GM12873 (cell line): ENCODE data around the gene GNAO1.
A peak's percentile ranks its signal among the peaks of the same experiment; 100 is the strongest.

Experiments used
- TF ChIP-seq, protein P1 (sequence below): IDR thresholded peaks from 2 replicates; pipeline ENCODE4 v1.5.1; 2012; ENCODE audit warnings: low read depth, mild to moderate bottlenecking, moderate library complexity, low read length, control low read depth; ENCODE audit not compliant: insufficient read depth; ENCODE audit errors: missing control alignments

Gene GNAO1

DNA sequence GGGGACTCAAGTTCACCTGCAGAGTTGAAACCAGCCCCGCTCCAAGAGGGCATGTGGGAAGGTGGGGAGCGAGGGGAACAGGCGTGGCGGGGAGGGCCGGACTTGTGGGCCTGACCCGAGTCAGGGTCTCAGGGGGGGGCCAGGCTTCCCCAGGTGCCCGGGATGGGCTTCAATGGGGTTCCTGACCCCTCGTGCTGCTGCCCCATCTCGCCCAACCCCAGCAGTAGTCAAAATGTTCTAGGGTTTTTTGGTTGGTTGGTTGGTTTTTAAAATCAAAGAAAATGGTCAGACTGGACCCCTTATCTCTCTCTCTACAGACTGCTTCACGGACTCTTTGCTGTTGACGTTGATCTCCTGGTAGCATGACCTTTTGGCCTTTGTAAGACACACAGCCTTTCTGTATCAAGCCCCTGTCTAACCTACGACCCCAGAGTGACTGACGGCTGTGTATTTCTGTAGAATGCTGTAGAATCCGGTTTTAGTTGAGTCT lies 164.5 kb downstream of the GNAO1 start:
- TF ChIP-seq, protein P1, sequence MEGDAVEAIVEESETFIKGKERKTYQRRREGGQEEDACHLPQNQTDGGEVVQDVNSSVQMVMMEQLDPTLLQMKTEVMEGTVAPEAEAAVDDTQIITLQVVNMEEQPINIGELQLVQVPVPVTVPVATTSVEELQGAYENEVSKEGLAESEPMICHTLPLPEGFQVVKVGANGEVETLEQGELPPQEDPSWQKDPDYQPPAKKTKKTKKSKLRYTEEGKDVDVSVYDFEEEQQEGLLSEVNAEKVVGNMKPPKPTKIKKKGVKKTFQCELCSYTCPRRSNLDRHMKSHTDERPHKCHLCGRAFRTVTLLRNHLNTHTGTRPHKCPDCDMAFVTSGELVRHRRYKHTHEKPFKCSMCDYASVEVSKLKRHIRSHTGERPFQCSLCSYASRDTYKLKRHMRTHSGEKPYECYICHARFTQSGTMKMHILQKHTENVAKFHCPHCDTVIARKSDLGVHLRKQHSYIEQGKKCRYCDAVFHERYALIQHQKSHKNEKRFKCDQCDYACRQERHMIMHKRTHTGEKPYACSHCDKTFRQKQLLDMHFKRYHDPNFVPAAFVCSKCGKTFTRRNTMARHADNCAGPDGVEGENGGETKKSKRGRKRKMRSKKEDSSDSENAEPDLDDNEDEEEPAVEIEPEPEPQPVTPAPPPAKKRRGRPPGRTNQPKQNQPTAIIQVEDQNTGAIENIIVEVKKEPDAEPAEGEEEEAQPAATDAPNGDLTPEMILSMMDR: no peak

DNA sequence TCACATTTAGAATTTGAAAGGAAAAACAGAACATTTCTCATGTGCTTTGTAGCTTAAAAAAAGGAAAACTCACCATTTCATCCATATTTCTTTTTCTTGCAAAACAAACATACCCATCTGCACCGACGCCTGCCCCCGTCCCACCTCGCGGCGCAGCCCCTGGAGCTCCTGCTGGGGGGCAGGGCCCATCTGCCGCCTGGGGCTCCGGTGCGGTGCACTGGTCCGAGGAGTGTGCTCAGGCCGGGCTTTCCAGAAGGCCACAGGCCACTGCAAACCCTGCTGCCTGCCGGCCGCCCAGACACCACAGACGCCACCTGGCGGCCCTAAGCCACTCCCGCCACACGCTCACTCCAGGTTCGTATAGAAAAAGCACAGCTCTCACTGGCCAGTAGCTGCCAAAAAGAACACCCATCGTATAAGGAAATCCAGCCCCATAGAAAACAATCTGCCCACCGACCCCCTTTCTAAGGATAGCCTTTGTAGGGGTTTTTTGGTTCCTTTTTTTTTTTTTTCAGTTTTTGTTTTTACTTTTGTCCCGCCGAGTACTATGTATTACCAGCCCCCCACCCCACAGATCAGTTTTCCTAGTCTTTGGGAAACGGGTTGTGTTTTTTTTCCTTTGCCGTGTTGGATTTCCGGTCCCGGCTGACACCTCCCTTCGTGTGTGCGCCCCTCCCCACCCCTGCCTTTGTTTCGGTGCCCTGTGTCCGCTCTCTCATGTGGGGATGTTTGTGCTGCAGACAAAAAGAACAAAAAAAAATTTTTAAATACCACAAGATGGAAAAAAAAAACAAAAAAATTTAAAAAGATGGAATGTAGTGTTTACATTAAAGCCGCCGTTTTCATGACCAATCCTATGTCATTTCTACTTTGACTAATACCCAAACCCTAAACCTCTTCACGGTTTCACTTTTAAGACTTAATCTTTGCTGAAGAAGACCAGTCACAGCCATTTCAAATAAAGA lies 165.3 kb downstream of the GNAO1 start:
- TF ChIP-seq, protein P1: peak; percentile 88

DNA sequence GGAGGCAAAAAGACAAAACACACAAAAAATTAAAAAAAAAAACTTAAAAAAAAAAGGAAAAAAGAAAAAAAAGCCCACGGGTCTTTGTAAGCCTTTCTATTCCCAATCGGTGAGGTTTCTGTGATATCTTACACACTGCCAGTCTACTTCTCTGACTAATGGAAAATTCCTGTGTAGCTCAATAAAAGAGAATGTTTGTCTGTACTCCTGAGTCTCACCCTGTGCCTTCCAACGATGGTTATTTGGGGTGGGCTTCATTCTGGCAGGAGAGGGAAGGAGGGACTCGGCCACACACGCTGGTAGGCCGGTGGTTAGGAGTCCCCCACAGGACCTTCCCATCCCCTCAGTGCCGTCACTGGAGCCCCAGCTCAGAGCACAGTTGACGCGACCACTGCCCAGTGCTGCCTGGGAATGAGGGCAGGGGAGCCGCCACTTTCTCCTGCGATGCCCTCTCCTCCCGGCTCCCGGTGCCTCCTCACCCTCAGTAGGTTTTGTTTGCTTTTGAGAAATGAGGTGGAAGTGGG lies 166.0 kb downstream of the GNAO1 start:
- TF ChIP-seq, protein P1: no peak

DNA sequence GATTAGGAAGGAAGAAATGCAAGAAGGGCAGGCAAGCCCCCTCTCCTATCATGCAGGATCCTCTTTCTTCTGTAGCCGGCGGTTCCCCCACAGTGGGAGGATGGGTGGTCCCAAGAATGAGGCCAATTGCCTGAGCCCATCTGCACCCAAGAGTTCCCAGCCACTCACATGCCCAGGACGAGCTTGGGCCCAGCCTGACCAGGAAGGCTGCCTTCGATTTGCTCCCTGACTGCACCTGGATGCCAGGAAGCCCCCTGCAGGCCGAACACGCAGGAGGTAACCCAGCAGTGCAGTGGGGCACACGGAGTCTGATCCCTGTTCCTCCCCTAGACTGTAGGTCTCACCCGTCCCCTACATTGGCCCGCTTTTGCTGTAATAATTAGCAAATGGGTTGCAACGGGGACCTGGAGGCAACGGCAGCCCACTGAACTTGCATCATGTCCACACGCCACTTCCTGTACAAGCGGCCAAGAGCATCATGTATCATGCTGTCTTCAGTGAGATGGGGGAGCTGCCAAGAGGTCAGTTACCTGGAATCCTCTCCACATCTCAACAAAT lies 166.6 kb downstream of the GNAO1 start:
- TF ChIP-seq, protein P1: peak; percentile 18

DNA sequence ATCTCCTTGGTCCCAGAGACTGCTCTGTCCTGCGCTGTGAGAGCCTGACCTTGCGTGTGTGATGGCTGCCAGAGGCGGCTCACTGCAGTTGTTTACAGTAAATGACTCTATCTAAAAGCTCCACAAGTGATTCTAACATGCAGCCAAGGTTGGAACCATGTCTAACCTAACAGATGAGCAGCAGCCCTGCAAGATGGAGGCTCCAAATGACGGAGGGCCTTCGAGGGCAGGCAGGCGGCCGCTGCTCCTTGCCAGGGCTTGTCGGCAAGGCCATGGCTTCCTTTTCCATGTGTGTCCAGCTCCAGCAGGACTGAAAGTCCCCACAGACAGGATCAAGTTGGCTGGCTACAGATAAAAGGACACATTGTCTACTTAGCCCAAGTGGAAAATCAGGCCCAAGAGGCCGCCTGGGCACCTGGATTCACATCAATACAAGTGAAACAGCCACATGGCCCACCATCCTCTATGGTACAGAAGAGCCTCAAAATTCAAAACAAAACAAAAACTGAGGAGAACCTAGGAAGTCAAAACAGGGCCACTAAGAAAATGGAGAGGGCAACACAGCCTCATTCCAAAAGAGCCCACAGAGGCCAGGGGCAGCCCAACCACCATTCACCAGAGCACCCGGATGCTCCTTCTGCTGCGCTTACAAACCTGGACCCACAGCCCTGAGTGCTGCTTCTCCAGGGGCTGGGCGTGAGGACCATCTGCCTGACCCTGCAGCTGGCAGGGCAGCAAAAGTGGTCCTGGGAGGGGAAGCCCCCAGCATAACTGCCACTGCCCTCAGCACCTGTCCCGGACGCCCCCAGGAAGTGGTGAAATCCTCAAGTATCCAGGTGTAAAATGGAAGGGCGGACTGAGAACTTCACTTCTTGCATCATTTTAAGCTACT lies 169.1 kb downstream of the GNAO1 start:
- TF ChIP-seq, protein P1: no peak

DNA sequence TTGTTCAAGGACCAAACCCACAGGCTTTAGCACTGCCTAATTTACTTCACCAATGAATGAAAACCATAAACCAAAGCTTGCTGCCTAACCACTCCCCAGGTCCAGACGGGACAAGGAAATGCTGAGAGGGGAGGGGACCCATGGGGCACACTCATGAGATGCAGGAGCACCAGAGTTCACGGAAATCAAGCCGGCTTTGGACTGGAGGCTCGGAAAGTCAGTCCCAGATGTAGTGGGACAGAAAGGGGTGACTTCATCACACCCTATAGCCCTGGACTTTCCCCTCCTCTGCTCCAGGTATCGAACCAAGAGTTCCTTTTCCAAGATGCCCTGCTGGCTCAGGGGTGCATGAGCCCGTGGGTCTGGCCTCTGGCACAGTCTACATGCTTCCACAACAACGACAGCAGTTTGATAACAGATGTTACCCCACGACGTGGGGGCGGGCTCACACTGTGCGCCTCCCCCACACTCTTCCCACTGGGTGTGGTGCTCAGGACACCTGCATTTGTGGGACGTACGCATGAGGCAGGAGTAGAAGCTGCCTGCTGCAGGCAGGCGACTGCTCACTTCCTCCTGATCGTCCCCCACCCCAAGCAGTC lies 170.9 kb downstream of the GNAO1 start:
- TF ChIP-seq, protein P1: no peak
